Suppressor macrophage (primary cell): ENCODE data around the gene RASA3.

ENCODE experiments used
- DNase-seq, 4 experiments: peaks; one replicate each; pipeline ENCODE4 v3.0.0-alpha.2; 2020 to 2022

RASA3 gene

GRCh38 chr13:113979791-113980471 is 152.5 kb downstream of the RASA3 start:
- no peak for DNase-seq

- no peak for DNase-seq
Observed at GRCh38 chr13:113978741-113979481, 153.5 kb downstream of the RASA3 start.

- DNase-seq, result no peak
Observed at GRCh38 chr13:113977976-113978375, 154.4 kb downstream of the RASA3 start.

- DNase-seq, result peak in 2 of 4 experiments; percentile 18 to 19
Observed at GRCh38 chr13:113976711-113977684, 155.4 kb downstream of the RASA3 start.

- DNase-seq, result no peak
Observed at GRCh38 chr13:113975416-113975815, 157.0 kb downstream of the RASA3 start.

GRCh38 chr13:113974304-113975281 is 157.8 kb downstream of the RASA3 start:
- no peak for DNase-seq

GRCh38 chr13:113973218-113974164 is 158.9 kb downstream of the RASA3 start, which contains the start of gene C13orf46:
TSS of gene C13orf46 (minus strand) at chr13:113974076. CDS start at chr13:113973997, 79 bp downstream.
- no peak for DNase-seq

- DNase-seq, result no peak
Observed at GRCh38 chr13:113972451-113973217, 159.8 kb downstream of the RASA3 start.

GRCh38 chr13:113971471-113972231 is 160.8 kb downstream of the RASA3 start:
- DNase-seq, result no peak

GRCh38 chr13:113970810-113971470 is 161.5 kb downstream of the RASA3 start:
- no peak for DNase-seq

- DNase-seq, result no peak
Observed at GRCh38 chr13:113969973-113970611, 162.3 kb downstream of the RASA3 start.

- no peak for DNase-seq
Observed at GRCh38 chr13:113969311-113969972, 163.0 kb downstream of the RASA3 start.

- DNase-seq, result no peak
Observed at GRCh38 chr13:113968463-113969310, 163.7 kb downstream of the RASA3 start.

- DNase-seq, result no peak
Observed at GRCh38 chr13:113967729-113968462, 164.5 kb downstream of the RASA3 start.

- DNase-seq, result no peak
Observed at GRCh38 chr13:113967206-113967720, 165.2 kb downstream of the RASA3 start.
